TTC549 (cell line): ENCODE results near the gene PPIE.

ENCODE experiments used
- FAIRE-seq: peaks from 2 replicates; lab custom pipeline; 2012; peaks lifted over from hg19 to GRCh38; lab: Jason Lieb, UNC

The PPIE gene

DNA sequence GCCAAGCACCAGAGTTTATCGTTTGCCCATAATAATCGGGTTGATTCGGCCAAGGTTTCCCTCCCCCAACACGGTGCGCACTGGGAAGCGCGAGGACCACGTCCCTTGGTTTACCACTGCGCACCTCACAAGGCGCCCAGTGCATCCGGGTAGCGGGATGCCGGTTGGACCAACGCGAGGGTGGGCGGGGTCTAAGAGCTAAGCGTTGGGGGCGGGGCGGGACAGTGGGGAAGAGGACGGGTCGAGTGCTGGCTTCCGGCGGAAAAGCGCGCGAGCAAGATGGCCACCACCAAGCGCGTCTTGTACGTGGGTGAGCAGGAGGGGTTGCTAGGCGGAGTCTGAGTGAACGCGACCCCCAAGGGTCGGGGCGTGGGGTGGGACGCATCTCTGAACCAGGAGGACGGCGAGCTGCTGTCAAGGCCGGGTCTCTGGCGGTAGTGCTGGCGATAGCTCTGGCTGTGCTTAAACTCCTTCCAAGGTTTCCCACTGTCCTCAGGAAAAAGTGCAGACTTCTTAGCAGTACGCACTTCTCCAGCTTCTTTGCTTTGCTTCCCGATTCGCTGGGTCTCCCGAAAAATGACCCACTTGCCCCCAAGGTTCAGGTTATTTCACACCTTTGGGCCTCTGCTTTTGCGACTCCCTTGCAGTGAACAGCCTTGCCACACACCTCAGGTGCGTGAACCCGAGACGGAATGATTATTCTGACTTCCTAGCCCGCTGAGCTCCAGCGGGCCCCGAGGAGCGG is at the start of gene PPIE:
Gene PPIE (plus strand): TSS at position 261 of the 745 bp plus-strand sequence. CDS start 19 bp downstream, at position 280.
- FAIRE-seq: peak; percentile 3

DNA sequence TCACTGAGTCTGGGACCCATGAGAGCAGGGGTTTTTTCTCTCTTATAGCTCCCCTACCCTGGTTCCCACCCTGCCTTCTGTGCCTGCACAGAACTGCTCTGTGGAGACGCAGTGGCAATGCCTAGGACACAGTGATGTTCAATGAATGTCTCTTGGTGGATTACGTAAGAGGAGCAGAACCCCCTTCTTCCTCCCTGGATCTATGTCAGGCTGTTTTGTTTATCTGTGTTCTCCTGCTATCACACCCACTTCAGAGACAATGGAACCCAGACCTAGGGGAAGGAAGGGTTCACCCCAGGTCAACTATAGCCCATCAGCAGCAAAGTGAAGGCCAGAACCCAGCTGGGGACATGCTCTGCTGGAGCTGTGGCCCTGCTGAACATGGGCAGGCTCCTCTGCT is 49.5 kb upstream of the PPIE start:
- FAIRE-seq: no peak

DNA sequence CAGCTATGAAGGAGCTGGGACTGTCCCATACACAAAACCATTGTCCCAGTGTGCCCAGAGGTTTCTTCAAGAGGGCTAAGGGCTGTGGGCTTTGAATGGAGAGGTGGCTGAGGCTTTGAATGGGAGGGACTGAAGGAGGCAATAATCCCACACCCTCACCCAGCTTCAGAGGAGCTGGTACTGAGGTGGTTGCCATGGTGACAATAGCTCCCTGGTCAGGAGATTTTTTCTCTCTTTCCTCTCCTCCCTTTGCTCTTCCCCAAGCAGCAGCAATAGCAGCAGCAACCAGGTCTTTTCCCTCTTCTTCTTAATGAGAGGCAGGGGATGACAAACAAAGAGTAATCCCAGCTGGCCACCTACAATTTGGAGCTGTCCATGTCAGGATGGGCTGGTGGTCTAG is 49.0 kb upstream of the PPIE start:
- no peak for FAIRE-seq

DNA sequence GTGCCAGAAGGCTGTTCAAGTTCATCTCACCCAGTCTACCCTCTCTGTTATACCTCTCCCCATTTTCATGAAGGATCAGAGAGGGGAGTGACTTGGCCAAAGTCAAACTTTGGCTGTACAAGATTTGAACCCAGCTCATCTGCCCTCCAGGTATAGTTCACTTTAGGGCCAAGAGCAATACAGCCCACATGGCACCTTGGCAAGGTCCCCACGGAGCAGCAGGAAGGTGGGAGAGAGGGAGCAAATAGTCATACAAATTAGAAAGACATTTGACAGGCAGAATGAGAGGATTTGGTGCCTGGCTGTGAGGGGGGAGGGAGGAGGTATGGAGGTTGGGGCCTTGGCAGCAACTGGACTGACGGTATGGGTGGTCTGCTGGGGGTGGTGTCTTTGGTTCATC is 48.5 kb upstream of the PPIE start:
- no peak for FAIRE-seq

DNA sequence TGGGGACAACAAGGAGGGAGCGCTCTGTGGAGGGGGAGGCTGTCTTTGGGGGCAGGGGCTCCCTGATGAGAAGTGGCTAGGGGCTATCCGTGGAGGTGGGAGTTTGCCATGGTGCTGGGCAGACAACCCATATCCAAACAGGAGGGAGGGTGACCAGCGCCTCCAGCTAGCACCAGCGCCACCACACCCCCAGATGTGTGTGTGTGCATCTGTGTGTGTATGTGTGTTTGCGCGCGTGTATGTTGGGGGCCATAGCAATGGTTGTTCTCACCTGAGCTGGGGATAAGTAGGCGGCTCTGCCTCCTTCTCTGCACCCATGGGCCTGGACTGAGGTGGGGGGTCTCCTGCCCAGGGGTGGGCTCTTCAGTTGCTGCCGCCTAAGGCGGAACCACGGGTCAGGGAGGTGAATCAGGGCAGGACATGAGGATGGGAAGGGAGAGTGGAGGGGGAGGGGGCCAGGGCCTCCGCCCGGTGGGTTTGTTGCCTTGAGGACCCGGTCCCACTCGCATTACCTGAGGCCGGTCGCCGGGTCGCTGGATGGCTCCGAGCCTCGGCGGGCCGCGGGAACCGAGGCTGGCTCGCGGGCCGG is 47.8 kb upstream of the PPIE start:
- no peak for FAIRE-seq

DNA sequence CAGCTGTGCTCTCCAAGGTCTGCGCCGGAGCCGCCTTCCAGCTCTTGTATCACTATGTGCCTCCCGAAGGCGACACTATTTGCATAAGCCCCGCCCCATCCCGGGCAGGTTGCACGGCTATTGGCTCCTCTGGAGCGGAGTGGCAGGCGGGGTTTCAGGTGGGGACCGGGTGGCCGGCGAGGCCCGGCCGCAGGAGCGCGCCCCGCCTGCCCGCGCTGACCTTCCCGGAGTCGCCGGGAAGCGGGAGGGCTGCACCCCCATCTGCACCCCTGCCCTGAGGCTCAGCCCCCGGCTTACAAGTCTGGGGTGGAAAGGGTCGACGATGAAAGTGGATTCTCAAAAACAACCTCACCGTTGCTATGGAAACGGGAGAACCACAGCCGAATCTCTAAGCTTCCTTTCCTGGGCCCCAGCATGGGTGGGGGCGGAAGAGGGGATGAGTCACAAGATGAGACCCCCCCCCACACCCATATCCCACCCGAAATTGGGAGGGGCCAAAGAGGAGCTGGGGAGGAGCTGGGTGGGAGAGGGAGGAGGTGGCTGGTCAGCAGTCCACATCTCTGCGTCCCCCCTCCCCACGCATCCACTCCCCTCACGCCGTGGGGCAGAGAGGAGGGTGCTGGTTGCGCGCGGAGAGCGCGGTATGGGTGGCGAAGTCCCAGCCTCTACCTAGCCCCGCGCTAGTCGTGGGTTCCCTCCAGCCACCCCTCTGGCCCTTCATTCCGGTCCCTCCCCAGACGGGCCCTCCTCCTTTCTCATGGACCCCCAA is 47.1 kb upstream of the PPIE start, which contains the start of gene HPCAL4:
Gene HPCAL4 (minus strand): TSS at position 51 of the 769 bp plus-strand sequence. CDS start 6,830 bp downstream, outside the sequence.
- FAIRE-seq: no peak

DNA sequence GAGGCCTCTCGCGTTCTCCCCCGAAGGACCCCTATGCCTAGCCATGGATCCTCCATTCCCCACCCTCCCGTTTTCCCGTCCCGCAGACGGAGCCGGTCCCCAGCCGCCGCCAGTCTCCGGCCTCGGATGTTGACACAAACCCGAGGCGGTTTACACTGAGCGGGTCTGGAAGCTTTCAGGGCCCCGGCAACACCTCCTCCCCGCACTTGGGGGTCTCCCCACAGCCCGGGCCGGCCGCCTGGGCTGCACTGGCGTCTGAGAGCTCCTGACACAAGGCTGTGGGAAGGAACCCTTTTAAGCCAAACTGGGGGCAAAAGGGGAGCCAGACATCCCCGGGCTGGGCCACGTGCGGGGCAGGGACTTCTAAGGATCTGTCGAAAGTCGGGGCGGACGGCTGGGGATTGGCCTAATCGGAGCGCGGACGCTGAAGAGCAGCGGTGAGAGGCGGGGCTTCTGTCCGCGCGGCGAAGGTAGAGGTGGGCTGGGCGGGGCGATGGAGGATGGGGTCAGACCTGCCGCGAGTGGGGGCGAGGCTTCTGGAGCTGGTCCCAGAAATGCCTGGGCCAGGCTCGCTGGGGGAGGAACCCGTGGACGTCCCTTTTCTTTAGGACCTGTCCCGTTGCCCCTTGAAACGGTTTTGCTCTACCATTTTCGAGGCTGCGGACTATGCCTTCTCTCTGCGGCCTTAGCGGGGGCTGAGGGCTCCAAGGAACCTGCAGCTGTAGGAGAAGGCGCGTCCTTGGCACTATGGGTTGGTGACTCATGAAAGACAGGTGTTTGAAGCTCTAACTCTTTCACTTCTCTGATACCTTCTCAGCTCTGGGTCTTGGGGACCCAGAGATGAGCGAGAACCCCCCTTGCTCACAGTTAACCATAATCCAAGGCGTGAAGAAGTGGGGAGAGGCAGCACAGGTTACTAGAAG is 46.3 kb upstream of the PPIE start:
- no peak for FAIRE-seq

DNA sequence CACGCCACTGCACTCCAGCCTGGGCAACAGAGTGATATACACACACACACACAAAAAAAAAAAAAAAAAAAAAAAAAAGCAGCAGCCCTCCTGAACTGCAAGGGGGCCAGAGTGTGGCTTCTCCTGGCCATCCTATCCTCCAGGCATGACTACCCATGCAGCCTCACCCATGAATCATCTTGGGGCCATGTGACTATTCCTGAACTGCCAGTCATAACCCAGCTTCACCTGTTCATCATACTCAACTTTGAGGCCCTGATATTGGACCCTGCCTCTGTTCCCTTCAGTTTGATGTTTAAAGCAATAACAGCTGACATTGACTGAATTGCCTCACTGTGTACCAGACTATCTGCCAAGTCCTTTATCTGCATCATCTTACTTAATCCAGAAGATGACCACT is 44.7 kb upstream of the PPIE start:
- no peak for FAIRE-seq

DNA sequence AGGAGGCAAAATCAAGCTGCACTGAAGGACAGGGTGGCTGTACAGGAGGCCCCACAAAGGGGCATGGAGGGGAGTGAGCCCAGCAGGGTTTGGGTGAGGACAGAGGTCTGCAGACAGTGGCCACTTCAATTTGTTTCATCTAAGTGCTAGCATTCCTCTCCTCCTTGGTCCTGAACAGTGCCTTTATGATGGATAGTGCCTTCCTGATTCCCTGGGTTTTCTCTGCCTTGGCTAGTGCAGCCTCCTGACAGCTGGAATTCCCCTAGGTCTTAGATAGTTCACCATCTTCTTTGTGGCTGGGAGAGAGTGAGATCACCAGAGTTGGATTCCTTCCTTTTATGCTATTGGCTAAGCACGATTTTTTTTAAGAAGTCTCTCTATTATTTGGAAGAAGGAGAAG is 43.7 kb upstream of the PPIE start:
- FAIRE-seq: no peak

DNA sequence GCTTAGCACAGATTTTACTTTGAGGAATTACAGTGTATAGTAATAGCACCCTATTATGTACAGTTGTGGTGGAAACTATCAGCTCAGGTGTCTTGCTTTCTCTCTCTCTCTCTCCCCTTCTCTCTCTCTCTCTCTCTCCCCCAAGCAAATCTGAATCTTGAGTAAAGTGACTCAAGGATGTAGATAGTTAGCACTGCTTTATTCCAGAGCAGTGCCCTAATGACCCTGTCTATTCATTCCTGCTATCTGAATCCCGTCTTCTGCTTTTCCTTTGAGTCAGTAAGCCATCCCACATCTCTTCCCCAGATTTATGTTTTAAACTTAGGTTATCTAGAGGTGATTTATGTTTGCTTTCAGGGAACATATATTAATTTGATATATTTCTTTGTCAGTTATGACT is 42.2 kb upstream of the PPIE start:
- FAIRE-seq: no peak

DNA sequence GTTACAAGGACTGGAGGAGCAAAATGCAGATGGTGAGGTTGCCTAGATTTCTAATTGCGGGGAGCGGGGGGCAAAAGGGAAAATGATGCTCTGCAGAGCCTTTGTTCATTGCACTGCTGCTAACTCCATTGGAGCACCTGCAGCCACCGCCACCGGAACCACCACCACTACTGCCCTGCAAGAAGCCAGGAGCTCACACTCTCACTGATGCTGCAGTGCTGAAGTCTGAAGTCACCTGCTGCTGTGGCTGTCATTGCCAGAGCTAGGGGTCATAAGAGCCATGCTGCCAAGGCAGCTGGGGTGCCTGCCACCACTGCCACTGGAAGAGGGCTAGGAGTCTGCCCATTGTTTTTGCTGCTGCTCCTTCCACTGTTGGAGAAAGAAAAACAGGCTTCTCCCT is 40.1 kb upstream of the PPIE start:
- no peak for FAIRE-seq

DNA sequence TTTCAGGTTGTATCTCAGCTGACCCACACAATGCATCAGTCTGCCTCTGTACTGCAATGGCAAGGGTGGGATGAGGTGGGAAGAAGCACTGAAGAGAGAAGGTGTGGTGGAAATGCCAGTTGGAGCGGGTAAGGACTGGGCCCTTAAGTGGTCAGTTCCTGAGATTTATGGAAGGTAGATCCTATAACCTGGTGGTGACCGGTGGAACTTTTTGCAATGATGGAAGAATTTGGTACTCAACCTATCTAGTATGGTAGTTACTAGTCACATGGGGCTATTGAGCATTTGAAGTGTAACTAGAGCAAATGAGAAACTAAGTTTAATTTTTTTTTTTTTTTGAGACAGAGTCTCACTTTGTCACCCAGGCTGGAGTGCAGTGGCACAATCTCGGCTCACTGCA is 39.3 kb upstream of the PPIE start:
- no peak for FAIRE-seq

DNA sequence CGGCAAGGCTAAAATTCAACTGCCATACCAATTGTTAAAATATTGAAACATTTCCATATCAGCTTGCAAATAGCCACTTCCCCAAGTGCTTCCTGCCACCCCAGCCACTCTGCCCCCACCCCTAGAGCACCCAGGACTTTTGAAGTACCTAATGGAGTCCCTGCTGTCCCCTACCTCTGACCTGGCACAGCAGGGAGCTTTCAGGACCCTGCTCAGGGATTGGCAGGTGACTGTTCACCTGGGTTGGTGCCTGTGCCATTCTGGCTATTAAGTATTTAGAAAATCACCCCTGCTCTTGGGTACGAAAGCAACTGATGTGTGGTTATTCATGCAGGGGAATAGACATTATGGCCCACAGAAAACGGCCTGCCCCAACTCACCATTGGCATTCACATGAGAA is 38.3 kb upstream of the PPIE start:
- no peak for FAIRE-seq

DNA sequence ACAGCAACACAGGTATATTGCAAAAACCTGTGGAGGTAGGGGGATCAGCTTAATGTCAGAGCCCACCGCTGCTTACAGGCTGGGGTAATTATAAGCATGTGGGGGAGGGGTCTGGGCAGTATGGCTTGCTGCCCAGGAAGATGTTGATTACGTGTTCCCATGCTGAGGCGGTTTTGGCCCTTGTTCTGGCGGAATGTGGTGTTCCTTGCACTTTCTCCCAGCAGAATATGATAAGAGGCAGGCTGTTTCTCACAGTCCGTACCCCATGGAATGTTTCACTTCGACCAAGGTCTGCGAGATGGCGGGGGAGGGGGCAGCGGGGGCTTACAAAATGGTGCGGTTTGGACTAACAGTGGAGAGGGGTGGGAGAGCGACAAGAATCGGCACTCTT is 37.6 kb upstream of the PPIE start:
- FAIRE-seq: no peak

DNA sequence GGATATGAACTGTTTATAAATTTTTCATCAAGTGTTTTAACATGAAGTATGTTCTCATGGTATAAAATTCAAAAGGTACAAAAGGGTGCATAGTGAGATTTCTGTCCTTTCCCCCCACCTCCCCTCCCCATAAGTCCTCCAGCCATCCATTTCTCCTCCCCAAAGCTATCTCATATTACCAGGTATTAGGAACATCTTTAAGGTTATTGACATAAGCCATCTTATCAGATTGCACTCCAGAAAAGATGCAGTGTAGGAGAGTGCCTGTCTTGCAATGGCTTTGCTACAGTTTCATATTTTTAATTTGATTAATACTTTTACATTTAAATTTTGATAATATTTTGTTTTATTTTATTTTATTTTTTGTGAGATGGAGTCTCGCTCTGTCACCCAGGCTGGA is 33.9 kb upstream of the PPIE start:
- no peak for FAIRE-seq

DNA sequence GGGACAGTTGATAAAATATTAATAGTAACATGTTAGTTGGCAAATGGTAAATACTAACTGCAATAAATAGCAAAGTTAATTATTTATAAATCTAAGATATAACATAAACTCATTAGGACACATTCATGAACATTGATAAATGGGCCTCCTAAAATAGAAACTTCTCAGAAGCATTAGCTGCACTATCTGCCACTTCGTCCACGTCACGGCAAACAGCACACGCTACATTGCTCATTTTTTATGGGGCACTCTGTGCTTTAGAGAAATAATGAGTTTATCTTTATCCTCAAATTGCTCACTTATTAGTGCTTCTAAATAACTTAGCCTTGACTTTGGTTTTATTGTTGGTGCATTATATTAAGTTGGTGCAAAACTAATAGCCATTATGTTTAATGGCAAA is 31.2 kb upstream of the PPIE start:
- FAIRE-seq: no peak

DNA sequence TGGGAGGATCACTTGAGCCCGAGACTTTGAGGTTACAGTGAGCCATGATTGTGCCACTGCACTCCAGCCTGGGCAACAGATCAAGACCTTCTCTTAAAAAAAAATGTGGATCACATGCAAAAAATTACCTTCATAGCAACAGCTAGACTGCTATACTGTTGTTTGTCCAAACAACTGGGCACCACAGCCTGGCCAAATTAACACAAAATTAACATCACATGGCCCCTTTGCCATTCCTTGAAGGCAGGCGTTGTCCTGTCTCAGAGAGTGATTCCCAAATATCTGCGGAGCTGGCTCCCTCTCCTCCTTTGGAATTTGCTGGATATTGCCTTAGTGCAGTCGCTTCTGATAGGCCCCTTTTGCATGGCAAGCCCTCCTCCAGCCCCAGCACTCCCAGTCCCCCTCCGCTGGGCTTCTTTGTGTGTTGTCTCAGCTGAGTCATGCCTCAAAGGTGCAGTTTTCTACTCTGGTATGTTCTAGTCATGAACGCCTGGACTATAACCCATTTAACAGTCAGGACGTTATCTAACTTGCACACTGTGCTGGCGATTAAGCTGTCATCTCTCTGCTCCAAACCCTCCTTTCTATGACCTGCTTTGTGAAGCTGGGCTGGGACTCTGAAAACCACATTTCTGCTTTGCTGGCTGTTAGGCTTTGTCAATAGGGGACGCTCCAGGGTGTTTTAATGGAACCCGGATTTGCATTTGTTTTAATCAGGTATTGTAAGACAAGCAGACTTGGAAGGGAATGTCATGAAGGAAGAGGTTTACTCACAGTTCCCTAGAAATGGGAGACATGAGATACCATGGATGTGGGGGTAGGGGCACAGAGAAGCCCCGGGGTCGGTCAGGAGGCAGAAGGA is 27.3 kb upstream of the PPIE start:
- no peak for FAIRE-seq

DNA sequence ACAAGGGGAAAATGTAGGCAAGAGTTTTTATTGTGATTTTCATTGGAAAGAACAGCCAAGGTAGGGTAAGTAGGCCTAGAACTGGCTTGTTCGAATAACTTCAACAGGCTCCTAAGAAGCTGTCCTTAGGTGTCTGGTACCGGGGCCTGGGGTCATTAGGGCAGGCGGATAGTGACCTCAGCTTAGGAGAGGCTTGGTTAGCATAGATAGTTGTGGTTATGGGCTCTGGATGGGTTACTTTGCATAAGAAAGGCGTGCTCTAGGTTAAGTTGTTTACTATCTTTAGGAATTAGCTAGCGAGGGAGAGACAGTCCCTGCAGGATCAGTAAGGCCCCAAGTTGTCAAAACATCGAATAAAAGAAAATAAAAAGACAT is 26.7 kb upstream of the PPIE start:
- FAIRE-seq: no peak

DNA sequence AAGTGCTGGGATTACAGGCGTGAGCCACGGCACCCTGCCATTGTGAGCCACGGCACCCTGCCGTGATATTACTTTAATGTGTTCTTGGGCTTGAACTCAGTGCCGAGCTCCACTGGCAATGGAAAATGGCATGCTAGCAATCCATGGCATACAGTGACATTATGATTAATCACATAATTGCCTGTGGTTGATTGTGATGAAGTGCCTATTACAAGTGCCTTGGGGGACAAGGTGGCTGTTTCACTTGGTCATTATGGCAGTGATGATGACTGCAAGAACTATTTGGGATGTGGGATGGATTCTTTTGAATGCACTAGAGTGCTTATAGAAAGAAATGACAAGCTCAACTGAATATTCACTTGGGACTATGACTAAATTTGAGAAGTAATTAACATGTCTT is 25.1 kb upstream of the PPIE start:
- FAIRE-seq: no peak

DNA sequence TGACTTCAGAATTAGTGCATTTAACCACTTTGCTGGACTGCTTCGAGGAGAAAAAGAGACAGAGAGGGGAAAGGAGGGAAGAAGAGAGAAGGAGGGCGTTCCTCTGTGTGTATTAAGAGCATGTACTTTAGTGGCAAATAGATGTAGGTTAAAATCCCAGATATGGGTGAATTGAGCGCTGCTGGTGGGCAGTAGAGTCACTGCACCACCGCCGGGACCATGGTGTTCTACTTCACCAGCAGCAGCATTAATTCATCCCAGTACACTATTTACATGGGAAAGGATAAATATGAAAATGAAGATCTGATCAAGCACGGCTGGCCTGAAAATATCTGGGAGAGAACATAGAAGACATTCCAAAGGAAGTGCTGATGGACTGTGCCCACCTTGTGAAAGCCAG is 20.9 kb upstream of the PPIE start:
- no peak for FAIRE-seq
